ENCODE data around the gene EGFL7.
"Not testable (repeated sequence)": the region's sequence is repeated elsewhere in the genome, so short reads cannot be mapped to it uniquely, and the experiment has no call there.

Gene EGFL7

DNA sequence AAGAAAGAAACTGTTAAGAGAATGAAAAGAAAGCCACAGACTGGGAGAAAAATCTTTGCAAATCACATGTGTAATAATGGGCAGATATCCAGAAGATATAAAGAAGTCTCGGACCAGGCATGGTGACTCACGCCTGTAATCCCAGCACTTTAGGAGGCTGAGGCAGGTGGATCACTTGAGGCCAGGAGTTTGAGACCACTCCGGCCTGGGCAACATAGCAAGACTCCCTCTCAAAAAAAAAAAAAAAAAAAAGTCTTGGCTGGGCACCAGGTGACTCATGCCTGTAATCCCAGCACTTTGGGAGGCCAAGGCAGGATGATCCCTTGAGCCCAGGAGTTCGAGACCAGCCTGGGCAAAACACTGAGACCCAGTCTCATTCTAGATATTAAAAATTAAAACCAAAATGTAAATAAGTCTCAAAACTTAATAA is 48.5 kb downstream of the EGFL7 start:
- peaks cover 28% of the 10 kb centered on the region for H3K27me3 ChIP-seq (replicated peaks; ENCODE audit: control insufficient read depth, insufficient read depth, low read length, poor library complexity, severe bottlenecking)
- H3K9me3 ChIP-seq (ENCODE audit: control insufficient read depth, low read length); H3K36me3 ChIP-seq (ENCODE audit: control insufficient read depth, insufficient read depth, low read length); H3K27ac ChIP-seq (ENCODE audit: insufficient read depth, low read length, poor library complexity, severe bottlenecking); H3K4me3 ChIP-seq (ENCODE audit: insufficient read depth, low read depth, low read length, poor library complexity, severe bottlenecking); DNase-seq: not testable (repeated sequence)
- peaks cover 13% of the 10 kb centered on the region for H3K4me1 ChIP-seq (ENCODE audit: control insufficient read depth, insufficient read depth, low read length, poor library complexity, severe bottlenecking)

DNA sequence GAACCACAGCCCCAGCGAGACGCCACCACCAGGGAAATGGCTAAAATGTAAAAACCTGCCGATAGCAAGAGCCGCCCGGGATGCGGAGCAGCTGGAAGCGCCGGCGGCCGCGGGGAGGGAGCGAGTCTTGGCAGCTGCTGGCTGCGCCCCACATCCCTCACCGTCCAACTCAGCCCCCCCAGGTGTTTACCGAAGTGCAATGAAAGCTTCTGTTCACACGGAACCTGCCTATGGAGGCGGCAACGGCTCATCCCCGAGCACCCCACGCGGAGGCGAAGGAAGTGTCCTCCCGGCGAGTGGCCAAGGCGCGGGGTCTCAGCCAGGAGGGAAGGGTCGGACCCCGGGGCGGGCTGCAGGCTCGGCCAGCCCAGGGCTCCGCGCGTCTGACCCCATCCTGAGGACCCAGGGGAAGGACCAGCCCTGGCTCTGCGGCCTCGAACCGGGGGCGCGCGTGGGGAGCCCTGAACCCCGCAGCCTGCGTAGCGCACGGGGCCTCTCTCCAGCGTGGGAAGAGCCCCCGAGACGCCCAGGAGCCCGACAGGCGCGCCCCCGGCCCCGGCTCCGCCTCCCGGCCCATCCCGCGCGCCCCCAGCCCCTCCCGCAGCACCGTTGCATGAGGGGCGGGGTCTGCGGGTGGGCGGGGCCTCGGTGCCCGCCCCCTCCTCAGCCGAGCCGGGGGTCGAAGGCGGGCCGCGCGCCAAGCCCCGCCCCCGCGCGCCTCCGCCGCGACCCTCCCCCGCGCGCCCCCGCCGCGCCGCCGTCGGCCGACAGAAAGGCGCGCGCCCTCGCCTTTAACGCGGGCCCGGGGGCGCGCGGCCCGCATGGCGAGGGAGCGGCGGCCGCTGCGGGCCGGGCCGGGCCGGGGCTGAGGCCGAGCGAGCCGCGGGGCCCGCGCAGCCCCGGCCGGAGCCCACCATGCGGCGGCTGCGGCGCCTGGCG is 49.3 kb downstream of the EGFL7 start, which contains the start of gene DIPK1B:
DIPK1B (plus strand) TSS at position 822 of the 939 bp plus-strand sequence; CDS start at position 916, 94 bp downstream.
- DNase-seq, result no peak
- H3K36me3 ChIP-seq (ENCODE audit: control insufficient read depth, insufficient read depth, low read length), result no peaks in the 10 kb centered on the region

DNA sequence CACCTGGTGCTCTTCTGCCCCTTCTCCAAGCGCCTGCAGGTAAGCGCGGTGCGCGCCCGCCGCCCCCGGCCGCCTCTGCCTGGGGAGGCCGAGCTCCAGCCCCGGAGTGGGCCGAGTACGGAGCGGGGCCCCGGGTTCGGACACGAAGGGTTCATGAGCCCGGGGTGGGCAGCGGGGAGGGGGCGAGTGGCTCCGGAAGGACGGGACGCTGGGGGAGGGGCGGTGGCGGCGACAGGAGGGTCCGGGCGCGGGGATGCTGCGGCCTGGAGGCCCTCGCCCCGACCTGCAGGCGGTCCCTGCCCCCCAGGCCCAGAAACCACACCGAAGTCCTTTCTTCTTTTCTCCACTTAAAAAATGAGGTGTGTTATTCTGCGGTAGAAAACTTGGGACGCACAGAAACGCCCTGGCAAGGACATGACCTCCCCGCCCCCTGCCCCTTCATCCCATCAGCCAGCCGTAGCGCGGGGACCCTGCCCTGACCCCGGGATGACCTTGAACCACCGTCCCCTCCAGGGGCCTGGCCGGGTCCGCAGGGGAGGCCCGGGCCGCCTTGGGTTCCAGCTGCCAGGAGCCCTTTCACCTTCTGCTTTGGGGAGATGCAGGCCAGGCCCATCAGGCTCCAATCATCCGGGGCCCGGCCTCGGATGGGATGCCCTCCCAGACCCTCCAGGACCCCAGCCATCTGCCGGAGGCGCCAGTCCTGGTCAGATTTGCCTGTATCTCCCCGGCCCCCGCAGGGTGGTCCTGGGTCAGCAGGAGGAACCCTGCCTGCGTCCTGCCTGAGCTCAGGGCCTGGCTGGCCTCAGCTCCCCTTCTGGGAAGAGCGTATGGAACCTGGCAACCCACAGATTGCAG is 50.2 kb downstream of the EGFL7 start:
- H3K27me3 ChIP-seq (replicated peaks; ENCODE audit: control insufficient read depth, insufficient read depth, low read length, poor library complexity, severe bottlenecking), result peaks cover 28% of the 10 kb centered on the region
- H3K36me3 ChIP-seq (ENCODE audit: control insufficient read depth, insufficient read depth, low read length), result no peaks in the 10 kb centered on the region
- no peak overlapping the region for H3K27ac ChIP-seq (ENCODE audit: insufficient read depth, low read length, poor library complexity, severe bottlenecking)
- DNase-seq, result no peak
- no peak overlapping the region for H3K4me3 ChIP-seq (ENCODE audit: insufficient read depth, low read depth, low read length, poor library complexity, severe bottlenecking)
- peaks cover 13% of the 10 kb centered on the region for H3K4me1 ChIP-seq (ENCODE audit: control insufficient read depth, insufficient read depth, low read length, poor library complexity, severe bottlenecking)
- no peaks in the 10 kb centered on the region for H3K9me3 ChIP-seq (ENCODE audit: control insufficient read depth, low read length)

More for the DNA sequence above, 49.3 kb downstream of the EGFL7 start, which contains the start of gene DIPK1B:
- H3K9me3 ChIP-seq (ENCODE audit: control insufficient read depth, low read length), result no peaks in the 10 kb centered on the region
- peaks cover 13% of the 10 kb centered on the region for H3K4me1 ChIP-seq (ENCODE audit: control insufficient read depth, insufficient read depth, low read length, poor library complexity, severe bottlenecking)
- no peak within 1 kb of the TSS for H3K27ac ChIP-seq (ENCODE audit: insufficient read depth, low read length, poor library complexity, severe bottlenecking)
- peaks cover 28% of the 10 kb centered on the region for H3K27me3 ChIP-seq (replicated peaks; ENCODE audit: control insufficient read depth, insufficient read depth, low read length, poor library complexity, severe bottlenecking)
- peak within 1 kb of the TSS; percentile 22 for H3K4me3 ChIP-seq (ENCODE audit: insufficient read depth, low read depth, low read length, poor library complexity, severe bottlenecking)

DNA sequence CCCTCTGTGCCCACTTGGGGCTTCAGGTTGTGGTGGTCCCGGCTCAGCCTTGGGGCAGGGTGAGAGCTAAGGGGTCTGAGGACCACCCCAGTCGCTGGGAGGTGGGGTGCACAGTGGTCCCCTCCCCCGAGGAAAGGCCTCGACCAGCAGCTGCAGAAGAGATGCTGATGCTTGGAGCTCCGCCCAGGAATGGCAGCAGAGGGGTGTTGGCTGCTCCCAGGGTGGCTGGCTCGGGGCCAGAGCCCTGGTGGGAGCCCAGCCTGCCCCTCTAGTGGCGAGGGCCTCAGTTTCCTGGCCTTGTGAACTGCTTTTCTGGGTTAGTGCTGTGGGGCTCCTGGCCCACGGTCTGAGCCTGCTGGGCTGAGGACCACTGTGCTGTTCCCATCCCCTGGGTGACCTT is 50.8 kb downstream of the EGFL7 start:
- DNase-seq, result no peak
- no peak overlapping the region for H3K27ac ChIP-seq (ENCODE audit: insufficient read depth, low read length, poor library complexity, severe bottlenecking)
- H3K4me1 ChIP-seq (ENCODE audit: control insufficient read depth, insufficient read depth, low read length, poor library complexity, severe bottlenecking), result peaks cover 13% of the 10 kb centered on the region
- H3K9me3 ChIP-seq (ENCODE audit: control insufficient read depth, low read length), result no peaks in the 10 kb centered on the region
- H3K36me3 ChIP-seq (ENCODE audit: control insufficient read depth, insufficient read depth, low read length), result no peaks in the 10 kb centered on the region
- no peak overlapping the region for H3K4me3 ChIP-seq (ENCODE audit: insufficient read depth, low read depth, low read length, poor library complexity, severe bottlenecking)
- H3K27me3 ChIP-seq (replicated peaks; ENCODE audit: control insufficient read depth, insufficient read depth, low read length, poor library complexity, severe bottlenecking), result peaks cover 28% of the 10 kb centered on the region

DNA sequence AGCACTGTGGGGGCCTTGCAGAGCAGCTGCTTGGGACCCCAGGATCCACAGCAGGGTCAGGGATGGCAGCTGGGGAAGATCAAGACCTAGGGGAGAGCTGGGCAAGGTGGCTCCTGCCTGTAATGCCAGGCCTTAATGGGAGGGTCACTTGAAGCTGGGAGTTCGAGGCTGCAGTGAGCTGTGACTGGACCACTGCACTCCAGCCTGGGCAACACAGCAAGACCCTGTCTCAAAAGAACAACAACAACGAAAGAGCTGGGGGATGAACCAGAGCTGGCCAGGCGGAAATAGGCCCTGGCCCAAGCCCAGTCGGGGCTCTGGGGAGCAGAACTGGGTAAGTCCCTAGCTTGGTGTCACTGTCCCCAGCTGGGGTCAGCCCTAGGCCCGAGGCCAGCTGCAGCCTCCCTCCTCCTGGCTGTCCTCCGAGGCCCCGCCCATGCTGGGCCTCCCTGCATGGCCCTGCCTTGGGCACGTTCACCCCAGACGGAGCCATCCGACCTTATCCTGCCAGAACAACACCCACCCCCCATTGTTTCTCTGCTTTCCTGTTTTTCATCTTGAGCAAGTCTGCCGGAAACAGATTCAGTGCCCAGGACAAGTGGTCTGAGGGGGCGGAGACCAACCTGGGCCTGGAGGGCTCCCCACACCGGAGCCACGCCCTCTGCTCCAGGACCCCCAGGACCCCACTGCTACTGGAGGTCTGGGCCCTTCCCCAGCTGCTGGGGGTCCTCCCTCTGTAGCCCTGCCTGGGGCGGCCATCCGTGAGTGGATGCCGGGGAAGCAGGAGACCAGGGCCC is 51.6 kb downstream of the EGFL7 start:
- no peaks in the 10 kb centered on the region for H3K36me3 ChIP-seq (ENCODE audit: control insufficient read depth, insufficient read depth, low read length)
- peaks cover 13% of the 10 kb centered on the region for H3K4me1 ChIP-seq (ENCODE audit: control insufficient read depth, insufficient read depth, low read length, poor library complexity, severe bottlenecking)
- H3K27ac ChIP-seq (ENCODE audit: insufficient read depth, low read length, poor library complexity, severe bottlenecking), result no peak overlapping the region
- H3K27me3 ChIP-seq (replicated peaks; ENCODE audit: control insufficient read depth, insufficient read depth, low read length, poor library complexity, severe bottlenecking), result peaks cover 28% of the 10 kb centered on the region
- no peak for DNase-seq
- no peak overlapping the region for H3K4me3 ChIP-seq (ENCODE audit: insufficient read depth, low read depth, low read length, poor library complexity, severe bottlenecking)
- H3K9me3 ChIP-seq (ENCODE audit: control insufficient read depth, low read length), result no peaks in the 10 kb centered on the region

DNA sequence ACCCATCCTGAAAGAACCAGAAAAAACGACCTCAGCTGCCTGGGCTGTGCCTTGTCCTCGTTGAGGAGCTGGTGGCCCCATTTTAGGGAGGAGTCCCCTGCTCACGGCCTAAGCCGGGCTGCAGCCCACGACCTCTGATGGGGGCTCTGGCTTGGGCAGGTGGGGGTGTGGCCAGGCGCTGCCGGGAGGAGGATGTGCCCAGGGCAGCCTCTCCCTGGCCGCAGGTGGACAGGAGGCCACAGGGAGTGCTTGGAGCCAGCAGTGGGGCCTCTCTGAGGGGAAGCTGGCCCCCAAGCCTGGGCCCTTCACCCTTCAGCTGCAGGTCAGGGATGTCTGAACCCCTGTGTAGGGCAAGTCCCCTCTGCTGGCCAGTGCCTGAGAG is 52.2 kb downstream of the EGFL7 start:
- no peak overlapping the region for H3K27ac ChIP-seq (ENCODE audit: insufficient read depth, low read length, poor library complexity, severe bottlenecking)
- peaks cover 28% of the 10 kb centered on the region for H3K27me3 ChIP-seq (replicated peaks; ENCODE audit: control insufficient read depth, insufficient read depth, low read length, poor library complexity, severe bottlenecking)
- H3K4me3 ChIP-seq (ENCODE audit: insufficient read depth, low read depth, low read length, poor library complexity, severe bottlenecking), result no peak overlapping the region
- H3K4me1 ChIP-seq (ENCODE audit: control insufficient read depth, insufficient read depth, low read length, poor library complexity, severe bottlenecking), result peaks cover 13% of the 10 kb centered on the region
- no peaks in the 10 kb centered on the region for H3K36me3 ChIP-seq (ENCODE audit: control insufficient read depth, insufficient read depth, low read length)
- H3K9me3 ChIP-seq (ENCODE audit: control insufficient read depth, low read length), result no peaks in the 10 kb centered on the region
- no peak for DNase-seq

DNA sequence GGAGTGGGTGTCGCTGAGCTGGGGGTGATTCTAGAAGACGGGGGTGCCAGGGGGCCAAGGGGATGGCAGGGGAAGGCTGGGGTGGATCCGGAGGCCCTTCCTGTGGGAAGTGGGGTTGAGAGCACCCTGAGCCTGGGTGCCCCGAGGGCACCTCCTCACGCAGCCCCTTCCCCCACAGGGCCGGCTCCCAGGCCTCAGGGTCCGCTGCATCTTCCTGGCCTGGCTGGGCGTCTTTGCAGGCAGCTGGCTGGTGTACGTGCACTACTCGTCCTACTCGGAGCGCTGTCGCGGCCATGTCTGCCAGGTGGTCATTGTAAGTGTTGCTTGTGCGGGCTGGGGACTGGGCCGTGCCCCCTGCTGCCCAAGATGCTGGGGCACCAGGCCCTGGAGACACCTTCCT is 54.7 kb downstream of the EGFL7 start:
- H3K27ac ChIP-seq (ENCODE audit: insufficient read depth, low read length, poor library complexity, severe bottlenecking), result no peak overlapping the region
- peaks cover 6% of the 10 kb centered on the region for H3K4me1 ChIP-seq (ENCODE audit: control insufficient read depth, insufficient read depth, low read length, poor library complexity, severe bottlenecking)
- no peak for DNase-seq
- peaks cover 5% of the 10 kb centered on the region for H3K36me3 ChIP-seq (ENCODE audit: control insufficient read depth, insufficient read depth, low read length)
- peaks cover 17% of the 10 kb centered on the region for H3K27me3 ChIP-seq (replicated peaks; ENCODE audit: control insufficient read depth, insufficient read depth, low read length, poor library complexity, severe bottlenecking)
- no peak overlapping the region for H3K4me3 ChIP-seq (ENCODE audit: insufficient read depth, low read depth, low read length, poor library complexity, severe bottlenecking)
- no peaks in the 10 kb centered on the region for H3K9me3 ChIP-seq (ENCODE audit: control insufficient read depth, low read length)

DNA sequence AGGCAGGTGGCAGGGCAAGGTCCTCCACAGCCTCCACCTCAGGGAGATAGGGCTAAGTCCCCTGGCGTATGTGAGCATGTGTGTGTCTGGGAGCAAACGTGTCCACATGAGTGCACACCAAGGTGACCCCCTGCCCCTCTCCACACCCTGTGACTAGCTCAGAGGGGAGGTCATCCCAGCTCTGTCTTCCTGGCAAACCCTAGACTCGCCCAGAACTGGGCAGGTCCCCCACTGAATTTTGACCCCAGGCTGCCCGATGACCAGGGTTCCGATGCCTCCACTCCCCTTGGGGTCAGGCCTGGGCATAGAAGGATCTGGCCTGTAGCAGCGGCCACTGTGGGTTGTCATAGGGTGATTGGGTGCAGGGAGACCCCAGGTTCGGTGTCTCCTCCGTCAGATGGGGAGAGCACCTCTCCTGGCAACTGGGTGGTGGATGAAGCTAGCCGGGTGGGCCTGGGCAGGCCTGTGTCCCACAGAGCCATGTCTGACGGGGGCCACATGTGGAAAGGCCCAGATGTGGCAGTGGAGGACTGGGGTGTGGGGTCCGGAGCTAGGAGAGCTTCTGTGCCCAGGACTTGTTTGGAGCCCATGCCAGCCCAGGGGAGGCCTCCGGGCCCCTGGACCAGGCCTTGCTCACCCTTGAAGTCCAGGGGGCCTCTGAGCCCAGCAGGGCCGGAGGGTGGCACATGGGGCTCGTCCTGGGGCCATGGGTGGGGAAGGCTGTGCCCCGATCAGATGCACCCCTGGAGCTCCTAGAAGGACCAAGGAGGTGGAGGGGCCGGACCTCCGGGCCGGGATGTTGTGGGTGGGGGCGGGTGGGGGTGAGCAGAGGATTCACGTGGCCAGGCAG is 55.9 kb downstream of the EGFL7 start:
- no peak for DNase-seq
- H3K4me3 ChIP-seq (ENCODE audit: insufficient read depth, low read depth, low read length, poor library complexity, severe bottlenecking), result no peak overlapping the region
- peaks cover 6% of the 10 kb centered on the region for H3K27me3 ChIP-seq (replicated peaks; ENCODE audit: control insufficient read depth, insufficient read depth, low read length, poor library complexity, severe bottlenecking)
- H3K27ac ChIP-seq (ENCODE audit: insufficient read depth, low read length, poor library complexity, severe bottlenecking), result no peak overlapping the region
- H3K36me3 ChIP-seq (ENCODE audit: control insufficient read depth, insufficient read depth, low read length), result peaks cover 13% of the 10 kb centered on the region
- no peaks in the 10 kb centered on the region for H3K9me3 ChIP-seq (ENCODE audit: control insufficient read depth, low read length)
- no peaks in the 10 kb centered on the region for H3K4me1 ChIP-seq (ENCODE audit: control insufficient read depth, insufficient read depth, low read length, poor library complexity, severe bottlenecking)

Measured in effector memory CD4-positive, alpha-beta T cell (primary cell).